Rectal smooth muscle tissue (tissue), 1 donor: ENCODE results near the gene AJM1.
"Not testable (repeated sequence)": the region's sequence is repeated elsewhere in the genome, so short reads cannot be mapped to it uniquely, and the experiment has no call there.

Source experiments
- H3K27ac ChIP-seq: one replicate; pipeline ENCODE4 v1.7.0; 2013; ENCODE audit warnings: low read depth, low read length, inconsistent platforms
- H3K27me3 ChIP-seq: one replicate; pipeline ENCODE4 v1.7.0; 2013; ENCODE audit warnings: low read length; ENCODE audit not compliant: control insufficient read depth, insufficient read depth
- H3K36me3 ChIP-seq: one replicate; pipeline ENCODE4 v1.7.0; 2013; ENCODE audit warnings: low read length; ENCODE audit not compliant: control insufficient read depth, insufficient read depth
- H3K4me1 ChIP-seq: one replicate; pipeline ENCODE4 v1.7.0; 2013; ENCODE audit warnings: low read length; ENCODE audit not compliant: control insufficient read depth, insufficient read depth
- H3K4me3 ChIP-seq: one replicate; pipeline ENCODE4 v1.7.0; 2013; ENCODE audit warnings: low read length
- H3K9ac ChIP-seq: one replicate; pipeline ENCODE4 v1.7.0; 2013; ENCODE audit warnings: low read length

AJM1 gene

GRCh38 chr9:136875155-136875554 is 32.9 kb downstream of the AJM1 start:
- H3K4me1 ChIP-seq: no peaks in the 10 kb centered on the region
- H3K4me3 ChIP-seq: no peak overlapping the region
- no peak overlapping the region for H3K27ac ChIP-seq
- H3K27me3 ChIP-seq: no peaks in the 10 kb centered on the region
- H3K36me3 ChIP-seq: no peaks in the 10 kb centered on the region
- H3K9ac ChIP-seq: no peak overlapping the region

- Histone ChIP-seq H3K27me3 (no peaks in the 10 kb centered on the region), H3K36me3 (no peaks in the 10 kb centered on the region), H3K4me3 (no peak overlapping the region), H3K9ac (no peak overlapping the region), H3K4me1 (no peaks in the 10 kb centered on the region), H3K27ac (no peak overlapping the region)
These were observed 34.2 kb downstream of the AJM1 start for GRCh38 chr9:136876476-136876875.

GRCh38 chr9:136880651-136881050 is 38.4 kb downstream of the AJM1 start:
- Histone ChIP-seq H3K4me1 (no peaks in the 10 kb centered on the region), H3K9ac (no peak overlapping the region), H3K36me3 (no peaks in the 10 kb centered on the region), H3K4me3 (no peak overlapping the region), H3K27me3 (no peaks in the 10 kb centered on the region), H3K27ac (no peak overlapping the region)

GRCh38 chr9:136881691-136882108 is 39.4 kb downstream of the AJM1 start:
- peak overlapping the region; percentile 58 for H3K4me3 ChIP-seq
- H3K27ac ChIP-seq: peak overlapping the region; percentile 24

GRCh38 chr9:136882109-136882946 is 40.0 kb downstream of the AJM1 start:
- no peak overlapping the region for H3K9ac ChIP-seq
- H3K4me1 ChIP-seq: peaks cover 3% of the 10 kb centered on the region
- H3K4me3 ChIP-seq: peak overlapping the region; percentile 58
- H3K27me3 ChIP-seq: no peaks in the 10 kb centered on the region
- H3K36me3 ChIP-seq: no peaks in the 10 kb centered on the region
- H3K27ac ChIP-seq: no peak overlapping the region

More at GRCh38 chr9:136881691-136882108, 39.4 kb downstream of the AJM1 start:
- Histone ChIP-seq H3K36me3 (no peaks in the 10 kb centered on the region), H3K4me1 (no peaks in the 10 kb centered on the region), H3K9ac (no peak overlapping the region), H3K27me3 (no peaks in the 10 kb centered on the region)

- not testable (repeated sequence) for H3K27me3 ChIP-seq, H3K4me1 ChIP-seq, H3K36me3 ChIP-seq, H3K4me3 ChIP-seq, H3K9ac ChIP-seq, H3K27ac ChIP-seq
These were observed 40.6 kb downstream of the AJM1 start for GRCh38 chr9:136882947-136883283.

GRCh38 chr9:136883670-136884069 is 41.4 kb downstream of the AJM1 start:
- not testable (repeated sequence) for H3K27ac ChIP-seq, H3K4me1 ChIP-seq, H3K27me3 ChIP-seq, H3K4me3 ChIP-seq, H3K9ac ChIP-seq, H3K36me3 ChIP-seq

- H3K4me3 ChIP-seq: peak within 1 kb of the TSS; percentile 77
- H3K36me3 ChIP-seq: no peaks in the 10 kb centered on the region
- H3K4me1 ChIP-seq: peaks cover 4% of the 10 kb centered on the region
- no peaks in the 10 kb centered on the region for H3K27me3 ChIP-seq
- peak within 1 kb of the TSS; percentile 68 for H3K27ac ChIP-seq
- H3K9ac ChIP-seq: peak within 1 kb of the TSS; percentile 56
These were observed 43.8 kb downstream of the AJM1 start, which contains the start of gene TRAF2 for GRCh38 chr9:136885950-136886578. Gene TRAF2 (plus strand): TSS chr9:136886516. CDS start chr9:136898741, 12,225 bp downstream.

GRCh38 chr9:136886610-136887597 is 44.6 kb downstream of the AJM1 start:
- Histone ChIP-seq H3K36me3 (no peaks in the 10 kb centered on the region), H3K4me1 (peaks cover 4% of the 10 kb centered on the region), H3K27ac (peak overlapping the region; percentile 68), H3K4me3 (peak overlapping the region; percentile 77), H3K27me3 (no peaks in the 10 kb centered on the region), H3K9ac (peak overlapping the region; percentile 56)

GRCh38 chr9:136888454-136888853 is 46.2 kb downstream of the AJM1 start:
- H3K27ac ChIP-seq: no peak overlapping the region
- peaks cover 4% of the 10 kb centered on the region for H3K4me1 ChIP-seq
- no peaks in the 10 kb centered on the region for H3K36me3 ChIP-seq
- no peak overlapping the region for H3K4me3 ChIP-seq
- no peak overlapping the region for H3K9ac ChIP-seq
- no peaks in the 10 kb centered on the region for H3K27me3 ChIP-seq

- no peaks in the 10 kb centered on the region for H3K27me3 ChIP-seq
- H3K9ac ChIP-seq: no peak overlapping the region
- no peaks in the 10 kb centered on the region for H3K36me3 ChIP-seq
- H3K4me3 ChIP-seq: no peak overlapping the region
- H3K4me1 ChIP-seq: peaks cover 4% of the 10 kb centered on the region
- H3K27ac ChIP-seq: no peak overlapping the region
These were observed 47.6 kb downstream of the AJM1 start for GRCh38 chr9:136889858-136890257.

GRCh38 chr9:136890661-136891060 is 48.4 kb downstream of the AJM1 start:
- H3K4me1 ChIP-seq: peaks cover 4% of the 10 kb centered on the region
- peaks cover 3% of the 10 kb centered on the region for H3K36me3 ChIP-seq
- H3K9ac ChIP-seq: no peak overlapping the region
- H3K27ac ChIP-seq: no peak overlapping the region
- H3K4me3 ChIP-seq: no peak overlapping the region
- no peaks in the 10 kb centered on the region for H3K27me3 ChIP-seq
